Measurements from ENCODE around the gene SACM1L. TPM values are rescaled to one million over a fixed set of nuclear protein-coding genes. Genes with fewer than 3 reads are reported as not detected.

The SACM1L gene
- total RNA-seq, 1 experiment from 2014 or later = 31.6 TPM

- Histone ChIP-seq H3K4me1 (ENCODE audit: control insufficient read depth, insufficient read depth, low read length) (no peaks in the 10 kb centered on the region; the same call in 1 of the 2 replicates), H3K9me3 (ENCODE audit: control insufficient read depth, insufficient read depth, low read depth, low read length) (no peaks in the 10 kb centered on the region), H3K27ac (ENCODE audit: low read length) (no peak overlapping the region), H3K36me3 (ENCODE audit: control insufficient read depth, insufficient read depth, low read length) (peaks cover 8% of the 10 kb centered on the region), H3K27me3 (ENCODE audit: control insufficient read depth, insufficient read depth, low read length) (no peaks in the 10 kb centered on the region), H3K4me3 (ENCODE audit: low read depth in 2 of 2, low read length in 2 of 2) (no peak overlapping the region)
- POLR2A ChIA-PET = no interaction called here
- no TSS peak for BruUV-seq (replicated peaks)
- in situ Hi-C loops (cut with HindIII; ENCODE audit: low pct_unique_long_range_greater_than_20kb, low sequenced_read_pairs) = no loop called here
- intact Hi-C loops (cut with micrococcal nuclease; ENCODE audit: unreplicated experiment) = no loop called here
- CTCF ChIA-PET = no interaction called here
- ATAC-seq = no peak
- TF ChIP-seq POLR2AphosphoS5 (IDR thresholded peaks at IDR 0.05; ENCODE audit: low read depth, low read length) (no peak), SIN3A (IDR thresholded peaks at IDR 0.05; ENCODE audit: borderline replicate concordance, insufficient read depth, low read depth, low read length) (no peak), CTCF (IDR thresholded peaks at IDR 0.05) (no peak), TCF7L2 (IDR thresholded peaks at IDR 0.05; ENCODE audit: low read depth, low read length) (no peak)
- TF ChIP-seq, protein P1, sequence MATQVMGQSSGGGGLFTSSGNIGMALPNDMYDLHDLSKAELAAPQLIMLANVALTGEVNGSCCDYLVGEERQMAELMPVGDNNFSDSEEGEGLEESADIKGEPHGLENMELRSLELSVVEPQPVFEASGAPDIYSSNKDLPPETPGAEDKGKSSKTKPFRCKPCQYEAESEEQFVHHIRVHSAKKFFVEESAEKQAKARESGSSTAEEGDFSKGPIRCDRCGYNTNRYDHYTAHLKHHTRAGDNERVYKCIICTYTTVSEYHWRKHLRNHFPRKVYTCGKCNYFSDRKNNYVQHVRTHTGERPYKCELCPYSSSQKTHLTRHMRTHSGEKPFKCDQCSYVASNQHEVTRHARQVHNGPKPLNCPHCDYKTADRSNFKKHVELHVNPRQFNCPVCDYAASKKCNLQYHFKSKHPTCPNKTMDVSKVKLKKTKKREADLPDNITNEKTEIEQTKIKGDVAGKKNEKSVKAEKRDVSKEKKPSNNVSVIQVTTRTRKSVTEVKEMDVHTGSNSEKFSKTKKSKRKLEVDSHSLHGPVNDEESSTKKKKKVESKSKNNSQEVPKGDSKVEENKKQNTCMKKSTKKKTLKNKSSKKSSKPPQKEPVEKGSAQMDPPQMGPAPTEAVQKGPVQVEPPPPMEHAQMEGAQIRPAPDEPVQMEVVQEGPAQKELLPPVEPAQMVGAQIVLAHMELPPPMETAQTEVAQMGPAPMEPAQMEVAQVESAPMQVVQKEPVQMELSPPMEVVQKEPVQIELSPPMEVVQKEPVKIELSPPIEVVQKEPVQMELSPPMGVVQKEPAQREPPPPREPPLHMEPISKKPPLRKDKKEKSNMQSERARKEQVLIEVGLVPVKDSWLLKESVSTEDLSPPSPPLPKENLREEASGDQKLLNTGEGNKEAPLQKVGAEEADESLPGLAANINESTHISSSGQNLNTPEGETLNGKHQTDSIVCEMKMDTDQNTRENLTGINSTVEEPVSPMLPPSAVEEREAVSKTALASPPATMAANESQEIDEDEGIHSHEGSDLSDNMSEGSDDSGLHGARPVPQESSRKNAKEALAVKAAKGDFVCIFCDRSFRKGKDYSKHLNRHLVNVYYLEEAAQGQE (IDR thresholded peaks at IDR 0.05; ENCODE audit: insufficient read depth in 1 of 2, low read depth in 2 of 2, low read length in 1 of 2) = no peak
- no peak for DNase-seq (ENCODE audit: low read depth, low spot score)
These were observed 35.7 kb downstream of the SACM1L start for GRCh38 chr3:45724911-45725310.

DNA sequence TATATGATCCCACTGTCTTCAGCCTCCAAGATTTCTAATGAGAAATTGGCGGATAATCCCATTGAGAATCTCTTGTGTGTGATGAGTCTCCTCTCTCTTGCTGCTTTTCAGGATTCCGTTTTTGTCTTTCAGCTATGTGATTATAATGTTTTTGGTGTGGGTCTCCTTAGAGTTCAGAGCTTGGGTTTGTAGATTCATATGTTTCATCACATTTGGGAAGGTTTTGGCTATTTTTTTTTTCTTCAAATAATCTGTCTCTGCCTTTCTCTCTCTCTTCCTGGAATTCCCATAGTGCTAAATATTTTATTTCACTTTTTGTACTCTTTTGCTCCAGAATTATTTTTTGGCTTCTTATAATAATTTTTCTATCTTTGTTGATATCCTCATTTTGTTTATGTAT, 40.4 kb downstream of the SACM1L start:
- Histone ChIP-seq H3K36me3 (ENCODE audit: control insufficient read depth, insufficient read depth, low read length) (peaks cover 10% of the 10 kb centered on the region), H3K27me3 (ENCODE audit: control insufficient read depth, insufficient read depth, low read length) (no peaks in the 10 kb centered on the region), H3K27ac (ENCODE audit: low read length) (no peak overlapping the region), H3K4me1 (ENCODE audit: control insufficient read depth, insufficient read depth, low read length) (no peaks in the 10 kb centered on the region; the same call in 1 of the 2 replicates), H3K9me3 (ENCODE audit: control insufficient read depth, insufficient read depth, low read depth, low read length) (no peaks in the 10 kb centered on the region), H3K4me3 (ENCODE audit: low read depth in 2 of 2, low read length in 2 of 2) (no peak overlapping the region)
- ATAC-seq = no peak
- intact Hi-C loops (cut with micrococcal nuclease; ENCODE audit: unreplicated experiment) = no loop called here
- no peak for DNase-seq (ENCODE audit: low read depth, low spot score)
- ChIA-PET CTCF (no interaction called here), POLR2A (no interaction called here)
- TF ChIP-seq, protein P1 (IDR thresholded peaks at IDR 0.05; ENCODE audit: insufficient read depth in 1 of 2, low read depth in 2 of 2, low read length in 1 of 2) = no peak
- in situ Hi-C loops (cut with HindIII; ENCODE audit: low pct_unique_long_range_greater_than_20kb, low sequenced_read_pairs) = no loop called here
- BruUV-seq (replicated peaks) = no TSS peak

Data from Panc1 (cell line).